Stimulated activated CD4-positive, alpha-beta T cell treated with anti-CD3 and anti-CD28 coated beads, Interleukin-4, amount 100 ng/mL, for 4 hours (primary cell): ENCODE data around the gene ZNF552.
"Not testable (repeated sequence)": the region's sequence is repeated elsewhere in the genome, so short reads cannot be mapped to it uniquely, and the experiment has no call there.

Experiments used
- DNase-seq, 2 experiments: peaks; one replicate each; pipeline ENCODE4 v3.0.0-alpha.2; 2020

The ZNF552 gene

GRCh38 chr19:57814505-57815246 is at the start of gene ZNF552:
ZNF552 (minus strand) TSS chr19:57814913; CDS start chr19:57814743, 170 bp downstream.
- peak; percentile 59 to 74 for DNase-seq

DNA sequence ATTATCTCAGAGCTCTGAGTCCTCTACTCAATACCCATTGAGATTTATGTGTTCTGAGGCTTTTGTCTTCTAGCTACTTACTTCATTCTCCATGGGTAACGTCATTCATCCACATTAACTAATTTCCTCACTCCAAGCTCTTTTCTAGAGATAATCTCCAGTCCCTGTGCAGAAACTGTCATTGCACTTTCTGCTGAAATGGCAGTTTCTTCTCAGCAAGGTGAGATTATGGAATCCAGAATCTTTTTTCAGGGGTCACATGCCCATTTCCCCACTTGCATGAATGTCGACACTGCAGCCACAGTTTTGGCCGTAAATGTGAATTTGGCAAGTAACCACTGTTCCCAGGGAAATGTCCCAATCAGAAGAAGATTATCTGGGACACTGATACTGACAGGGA is 47.6 kb upstream of the ZNF552 start:
- not testable (repeated sequence) for DNase-seq

DNA sequence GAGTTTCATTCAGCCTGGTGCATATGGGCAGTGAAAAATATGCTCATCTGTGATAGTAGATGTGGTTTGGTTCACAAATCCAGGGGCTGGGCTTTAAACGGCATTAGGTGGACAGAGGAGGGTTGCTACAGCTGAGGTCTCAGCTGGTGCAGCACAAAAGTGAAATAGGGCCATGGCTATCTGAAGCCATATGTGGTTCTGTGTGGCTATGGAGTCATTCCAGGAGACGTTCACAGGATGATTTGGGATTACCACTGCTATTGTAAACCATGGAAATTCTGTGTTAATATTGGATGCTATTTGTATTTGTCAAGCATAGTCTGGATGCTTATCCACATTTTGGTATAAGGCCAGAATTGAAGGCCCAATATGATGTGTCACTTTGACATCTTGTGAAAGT is 39.4 kb upstream of the ZNF552 start:
- DNase-seq = not testable (repeated sequence)

DNA sequence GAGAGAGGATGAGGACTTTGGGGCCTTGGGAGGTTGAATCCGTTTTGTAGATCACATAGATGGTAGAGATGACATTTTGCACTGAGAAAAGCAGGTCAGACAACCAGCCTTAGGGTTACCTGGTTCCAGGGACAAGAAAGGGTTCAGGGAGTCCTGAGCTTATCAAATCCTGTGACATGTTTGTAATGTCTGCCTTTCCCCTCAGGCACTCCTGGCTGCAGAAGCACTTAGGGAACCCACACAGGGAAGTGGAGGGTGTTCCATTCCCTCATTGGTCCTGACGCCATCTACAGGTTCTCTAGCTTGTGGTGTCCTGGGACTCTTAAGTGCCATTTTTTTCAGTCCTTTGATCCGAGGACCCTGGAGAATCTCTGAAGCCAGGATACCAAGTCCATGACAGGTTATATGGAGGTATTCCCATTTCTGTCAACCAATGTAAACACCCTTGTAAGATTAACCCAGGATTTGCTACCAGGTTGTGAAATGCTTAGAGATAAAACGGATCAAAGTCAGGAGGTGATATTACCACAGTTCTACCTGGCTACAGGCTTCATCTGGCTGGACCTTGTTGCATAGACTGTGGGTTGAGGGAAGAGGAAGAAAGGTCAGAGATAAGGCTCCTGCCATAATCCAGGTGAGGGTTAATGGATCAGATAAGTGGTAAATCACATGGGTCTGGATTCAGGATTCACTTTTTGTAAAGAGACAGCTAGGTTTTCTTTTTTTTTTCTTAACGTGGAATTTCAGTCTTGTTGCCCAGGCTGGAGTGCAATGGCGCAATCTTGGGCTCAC is 37.3 kb upstream of the ZNF552 start:
- DNase-seq = not testable (repeated sequence)

GRCh38 chr19:57850553-57851017 is 35.9 kb upstream of the ZNF552 start:
- no peak for DNase-seq

DNA sequence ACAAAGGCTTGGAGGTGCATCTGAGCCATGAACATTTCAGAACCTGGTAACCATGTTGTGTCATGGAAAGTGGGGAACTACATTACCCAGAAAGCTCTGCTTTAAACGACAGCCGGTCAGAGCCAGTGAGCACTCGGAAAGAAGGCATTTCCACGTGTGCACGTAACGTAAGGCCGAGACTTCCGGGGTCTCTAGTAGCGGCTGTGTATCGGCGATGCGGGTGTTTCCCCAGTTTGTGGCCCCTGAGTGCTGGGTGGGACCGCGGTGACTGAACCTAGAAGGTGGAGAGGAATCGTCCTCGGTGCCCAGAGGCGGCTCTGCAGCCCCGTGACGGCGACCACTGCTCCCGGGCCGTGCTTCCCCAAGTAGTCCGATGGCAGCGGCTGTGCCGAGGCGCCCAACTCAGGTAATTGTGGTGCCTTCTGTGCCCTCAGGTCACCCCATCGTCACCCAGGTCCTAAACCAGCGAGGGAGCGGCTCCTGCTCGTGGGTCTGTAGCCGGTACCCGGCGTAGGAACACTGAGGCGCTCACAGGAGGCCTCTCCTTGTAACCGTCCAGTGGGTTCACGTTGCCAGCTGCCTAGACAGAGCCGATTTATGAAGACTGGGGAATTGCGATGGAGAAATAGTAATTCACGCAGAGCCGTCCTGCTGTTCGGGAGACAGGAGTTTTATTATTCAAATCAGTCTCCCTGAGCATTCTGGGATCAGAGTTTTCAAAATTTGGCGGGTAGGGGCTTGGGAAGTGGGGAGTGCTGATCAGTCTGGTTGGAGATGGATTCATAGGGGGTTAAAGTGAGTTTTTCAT is 35.2 kb upstream of the ZNF552 start, which contains the start of gene ZNF587:
Gene ZNF587 (plus strand): TSS at position 194 of the 808 bp plus-strand sequence. CDS start 180 bp downstream, at position 374.
- peak; percentile 61 to 80 for DNase-seq

DNA sequence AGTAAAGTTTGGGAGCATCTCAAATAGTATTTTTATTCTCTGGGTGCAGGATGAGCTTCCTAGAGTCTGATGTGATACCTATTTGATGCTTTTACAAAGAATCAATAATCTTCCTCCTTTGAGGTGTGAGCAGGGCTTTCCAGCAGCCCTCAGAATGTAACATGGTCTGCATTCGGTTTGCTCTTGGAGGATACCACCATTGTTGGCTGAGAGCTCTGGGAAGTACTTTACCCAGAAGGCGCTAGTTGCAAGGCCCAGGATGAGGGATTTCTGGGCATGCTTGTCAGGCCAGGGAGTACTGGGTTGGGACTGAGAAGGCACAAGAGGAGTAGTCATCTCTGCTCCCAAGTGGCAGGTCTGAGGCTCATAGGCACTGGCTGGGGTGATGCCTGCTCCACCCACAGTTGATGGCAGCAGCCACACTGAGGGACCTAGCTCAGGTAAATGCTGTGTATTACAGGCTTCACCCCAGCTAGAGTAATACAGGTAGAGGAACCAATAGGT is 34.5 kb upstream of the ZNF552 start:
- not testable (repeated sequence) for DNase-seq

- DNase-seq = not testable (repeated sequence)
These were observed 32.5 kb upstream of the ZNF552 start for GRCh38 chr19:57847164-57847563.

DNA sequence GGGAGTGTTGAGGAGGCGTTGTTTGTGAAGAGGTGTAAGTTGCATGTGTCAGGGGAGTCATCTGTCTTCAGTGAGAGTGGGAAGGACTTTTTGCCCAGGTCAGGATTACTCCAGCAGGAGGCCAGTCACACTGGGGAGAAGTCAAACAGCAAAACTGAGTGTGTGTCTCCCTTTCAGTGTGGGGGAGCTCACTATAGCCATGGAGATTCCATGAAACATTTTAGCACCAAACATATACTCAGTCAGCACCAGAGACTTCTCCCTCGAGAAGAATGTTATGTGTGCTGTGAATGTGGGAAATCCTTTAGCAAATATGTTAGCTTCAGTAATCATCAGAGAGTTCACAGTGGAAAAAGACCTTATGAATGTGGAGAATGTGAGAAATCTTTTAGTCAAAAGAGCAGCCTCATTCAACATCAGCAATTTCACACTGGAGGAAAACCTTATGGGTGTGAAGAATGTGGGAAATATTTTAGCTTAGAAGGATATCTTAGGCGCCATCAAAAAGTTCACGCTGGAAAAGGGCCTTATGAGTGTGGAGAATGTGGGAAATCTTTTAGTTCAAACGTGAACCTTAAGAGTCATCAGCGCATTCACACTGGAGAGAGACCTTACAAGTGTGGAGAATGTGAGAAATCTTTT is 26.5 kb upstream of the ZNF552 start:
- DNase-seq = no peak

DNA sequence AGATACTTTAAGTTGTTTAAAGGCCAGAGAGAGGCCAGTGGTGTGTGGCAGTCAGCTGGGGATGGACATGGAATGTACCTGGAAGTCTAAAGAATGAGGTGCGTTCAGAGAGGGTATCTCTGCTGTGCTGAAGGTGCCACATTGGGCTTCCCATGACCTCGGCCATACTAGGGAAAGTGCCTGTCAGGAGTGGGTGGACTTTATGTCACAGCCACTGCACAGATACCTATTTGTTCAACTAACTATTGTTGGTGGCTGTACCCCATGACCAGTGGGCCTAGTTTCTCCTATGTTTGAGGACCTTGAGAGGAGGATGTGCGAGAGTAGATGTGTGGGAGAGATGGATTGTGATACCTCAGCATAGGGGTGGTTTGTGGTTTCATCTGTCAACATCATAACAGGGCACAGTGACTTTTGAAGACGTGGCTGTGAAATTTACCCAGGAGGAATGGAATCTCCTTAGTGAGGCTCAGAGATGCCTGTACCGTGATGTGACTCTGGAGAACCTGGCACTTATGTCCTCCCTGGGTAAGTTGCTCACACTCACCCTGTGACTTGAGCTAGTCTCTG is 24.0 kb upstream of the ZNF552 start:
- DNase-seq = not testable (repeated sequence)

DNA sequence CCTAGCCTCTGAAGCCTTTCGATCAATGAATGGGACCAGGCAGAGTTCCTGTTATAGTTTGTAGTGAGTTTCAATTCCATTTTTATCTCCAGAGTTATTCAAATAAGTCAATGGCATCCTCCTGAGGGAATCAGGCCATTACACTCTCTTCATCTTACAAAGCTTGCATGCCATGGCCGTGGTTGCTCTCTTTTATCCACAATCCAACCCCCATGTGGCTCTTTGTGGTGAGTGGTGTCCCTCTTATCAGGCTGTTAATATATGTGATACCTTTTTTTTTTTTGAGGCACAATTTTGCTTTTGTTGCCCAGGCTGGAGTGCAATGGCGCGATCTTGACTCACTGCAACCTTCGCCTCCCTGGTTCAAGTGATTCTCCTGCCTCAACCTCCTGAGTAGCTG is 22.3 kb upstream of the ZNF552 start:
- not testable (repeated sequence) for DNase-seq

DNA sequence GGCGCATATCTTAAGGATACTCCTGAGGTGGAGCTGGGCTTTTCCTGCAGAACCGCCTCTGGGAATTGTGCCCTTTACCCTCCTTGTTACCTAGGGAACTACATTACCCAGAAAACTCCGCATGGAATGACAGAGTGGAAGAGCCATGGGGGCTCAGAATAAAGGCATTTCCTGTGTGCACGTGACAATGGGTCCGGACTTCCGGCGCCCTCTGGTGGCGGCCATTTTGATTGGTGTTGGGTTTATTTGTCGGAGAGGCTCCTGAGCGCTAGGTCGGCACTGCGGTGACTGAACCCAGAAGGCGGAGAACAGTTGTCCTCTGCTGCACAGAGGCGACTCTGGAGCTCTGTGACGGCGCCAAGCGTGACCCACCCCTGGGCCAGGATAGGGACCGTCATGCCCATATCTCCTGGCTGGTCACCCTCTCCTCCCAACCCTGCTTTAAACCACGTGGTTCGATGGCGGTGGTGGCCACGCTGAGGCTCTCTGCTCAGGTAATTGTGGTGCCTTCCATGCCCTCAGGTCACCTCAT is 15.4 kb upstream of the ZNF552 start, which contains the start of gene ZNF587B:
Gene ZNF587B (plus strand): TSS at position 229 of the 532 bp plus-strand sequence. CDS start 230 bp downstream, at position 459.
- peak; percentile 11 to 13 for DNase-seq

GRCh38 chr19:57829316-57829715 is 14.6 kb upstream of the ZNF552 start:
- no peak for DNase-seq

DNA sequence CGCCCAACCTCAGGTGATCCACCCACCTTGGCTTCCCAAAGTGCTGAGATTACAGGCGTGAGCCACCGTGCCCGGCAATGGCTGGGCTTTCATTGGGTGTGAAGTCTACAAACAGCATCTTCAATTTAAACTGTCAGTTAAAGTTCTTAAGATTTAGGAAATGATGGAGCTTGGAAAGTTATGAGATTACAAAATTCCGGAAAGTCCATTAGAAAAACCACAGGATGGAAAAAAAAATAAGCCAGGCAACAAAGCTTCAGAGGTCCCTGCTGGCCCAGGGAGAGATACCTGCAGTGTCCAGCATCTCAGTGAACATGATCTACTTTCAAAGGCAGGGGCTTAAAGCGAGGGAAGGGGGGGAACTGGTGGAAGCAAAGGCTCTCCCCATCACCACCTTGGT is 10.8 kb upstream of the ZNF552 start:
- DNase-seq = no peak

- not testable (repeated sequence) for DNase-seq
These were observed 8.9 kb upstream of the ZNF552 start for GRCh38 chr19:57823608-57824007.

GRCh38 chr19:57823155-57823554 is 8.4 kb upstream of the ZNF552 start:
- not testable (repeated sequence) for DNase-seq

- DNase-seq = not testable (repeated sequence)
These were observed 6.8 kb upstream of the ZNF552 start for GRCh38 chr19:57821501-57821900.

GRCh38 chr19:57821095-57821494 is 6.4 kb upstream of the ZNF552 start:
- not testable (repeated sequence) for DNase-seq

DNA sequence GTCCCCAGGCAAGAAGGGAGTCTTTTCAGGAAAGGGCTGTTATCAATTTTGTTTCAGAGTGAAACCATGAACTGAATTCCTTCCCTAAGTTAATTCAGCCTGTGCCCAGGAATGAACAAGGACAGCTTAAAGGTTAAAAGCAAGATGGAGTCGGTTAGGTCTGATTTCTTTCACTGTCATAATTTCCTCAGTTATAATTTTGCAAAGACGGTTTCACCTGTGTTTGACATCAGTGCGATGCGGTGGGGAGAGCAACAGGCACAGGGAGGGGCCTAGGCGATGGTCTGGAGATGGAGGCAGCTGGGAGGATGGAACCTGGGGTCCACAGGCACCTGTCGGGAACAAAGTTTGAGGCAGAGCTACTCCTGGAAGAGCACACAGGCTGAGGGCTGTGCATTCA is 5.9 kb upstream of the ZNF552 start:
- DNase-seq = no peak

DNA sequence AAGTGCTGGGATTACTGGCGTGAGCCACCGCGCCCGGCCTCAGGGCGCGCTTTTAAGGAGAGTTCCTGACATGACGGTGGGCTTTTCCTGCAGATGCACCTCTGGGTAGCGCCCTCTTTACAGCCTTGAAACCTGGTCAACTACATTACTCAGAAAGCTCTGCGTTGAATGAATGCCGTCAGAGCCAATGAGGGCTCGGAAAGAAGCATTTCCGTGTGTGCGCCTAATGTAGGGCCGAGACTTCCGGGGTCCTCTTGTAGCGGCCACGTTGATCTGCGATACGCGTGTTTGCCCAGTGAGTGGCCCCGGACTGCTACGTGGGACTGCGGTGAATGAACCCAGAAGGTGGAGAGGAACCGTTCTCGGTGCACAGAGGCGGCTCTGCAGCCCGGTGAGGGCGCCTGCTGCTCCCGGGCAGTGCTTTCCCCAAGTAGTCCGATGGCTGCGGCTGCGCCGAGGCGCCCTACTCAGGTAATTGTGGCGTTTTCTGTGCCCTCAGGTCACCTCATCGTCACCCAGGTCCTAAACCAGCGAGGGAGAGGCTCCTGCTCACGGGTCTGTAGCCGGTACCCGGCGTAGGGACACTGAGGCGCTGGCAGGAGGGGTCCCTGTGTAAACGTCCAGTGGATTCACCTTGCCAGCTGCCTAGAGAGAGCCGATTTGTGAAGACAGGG is 4.9 kb upstream of the ZNF552 start:
- DNase-seq = peak; percentile 66 to 79

DNA sequence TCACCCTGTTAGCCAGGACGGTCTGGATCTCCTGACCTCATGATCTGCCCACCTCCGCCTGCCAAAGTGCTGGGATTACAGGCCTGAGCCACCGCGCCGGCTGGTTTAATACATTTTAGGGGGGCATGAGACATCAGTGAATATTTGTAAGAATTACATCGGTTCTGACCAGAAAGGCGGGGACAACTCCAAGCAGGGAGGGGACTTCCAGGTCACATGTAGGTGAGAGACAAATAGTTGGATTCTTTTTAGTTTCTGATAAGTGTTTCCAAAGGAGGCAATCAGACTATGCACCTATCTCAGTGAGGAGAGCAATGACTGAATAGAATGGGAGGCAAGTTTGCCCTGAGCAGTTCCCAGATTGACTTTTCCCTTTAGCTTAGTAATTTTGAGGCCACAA is 3.7 kb upstream of the ZNF552 start:
- DNase-seq = no peak
